Forelimb muscle (tissue), 1 donor: Measurements from ENCODE around the gene SLC22A17. TPM values are rescaled to one million over a fixed set of nuclear protein-coding genes. Genes with fewer than 3 reads are reported as not detected.
"Not testable (repeated sequence)": the region's sequence is repeated elsewhere in the genome, so short reads cannot be mapped to it uniquely, and the experiment has no call there.

Experiments
- DNase-seq: peaks from one replicate; pipeline ENCODE4 v3.0.0-alpha.2; 2013; ENCODE audit warnings: low read depth
- polyA plus RNA-seq: library from polyadenylated mRNA; unstranded; fragments of 120-200 nt; gene quantifications from one replicate; pipeline ENCODE4 v1.2.1, GENCODE V29; 2013; ENCODE audit not compliant: insufficient read length

Gene SLC22A17
- polyA plus RNA-seq = 23.3 TPM

- peak; percentile 73 for DNase-seq
These were observed at the start of gene SLC22A17 for GRCh38 chr14:23352506-23353432. Gene SLC22A17, minus strand, starts transcription at chr14:23352887.

- no peak for DNase-seq
These were observed 48.6 kb upstream of the SLC22A17 start for GRCh38 chr14:23401291-23401690.

GRCh38 chr14:23400496-23401149, 47.9 kb upstream of the SLC22A17 start:
- DNase-seq = not testable (repeated sequence)

- DNase-seq = no peak
These were observed 46.9 kb upstream of the SLC22A17 start for GRCh38 chr14:23399591-23399990.

GRCh38 chr14:23399136-23399535, 46.4 kb upstream of the SLC22A17 start:
- DNase-seq = no peak

GRCh38 chr14:23398348-23398747, 45.7 kb upstream of the SLC22A17 start:
- no peak for DNase-seq

- no peak for DNase-seq
These were observed 44.2 kb upstream of the SLC22A17 start for GRCh38 chr14:23396781-23397407.

GRCh38 chr14:23396126-23396525, 43.4 kb upstream of the SLC22A17 start:
- no peak for DNase-seq

GRCh38 chr14:23392613-23393012, 39.9 kb upstream of the SLC22A17 start:
- DNase-seq = no peak

- DNase-seq = not testable (repeated sequence)
These were observed 37.2 kb upstream of the SLC22A17 start for GRCh38 chr14:23389871-23390270.

GRCh38 chr14:23389396-23389795, 36.7 kb upstream of the SLC22A17 start:
- DNase-seq = no peak

GRCh38 chr14:23388996-23389395, 36.3 kb upstream of the SLC22A17 start:
- no peak for DNase-seq

GRCh38 chr14:23387916-23388882, 35.5 kb upstream of the SLC22A17 start:
- DNase-seq = no peak

- no peak for DNase-seq
These were observed 34.3 kb upstream of the SLC22A17 start for GRCh38 chr14:23386999-23387398.

- not testable (repeated sequence) for DNase-seq
These were observed 33.6 kb upstream of the SLC22A17 start for GRCh38 chr14:23386266-23386657.

- no peak for DNase-seq
These were observed 33.1 kb upstream of the SLC22A17 start for GRCh38 chr14:23385642-23386265.

- DNase-seq = no peak
These were observed 32.6 kb upstream of the SLC22A17 start for GRCh38 chr14:23385244-23385641.

GRCh38 chr14:23384364-23385080, 31.8 kb upstream of the SLC22A17 start:
- no peak for DNase-seq

GRCh38 chr14:23382731-23383440, 30.2 kb upstream of the SLC22A17 start:
- no peak for DNase-seq
